GM12878 (cell line): Measurements from ENCODE around the gene SLCO3A1.

Source experiments
- BRCA1 ChIP-seq: IDR thresholded peaks from 2 replicates; pipeline ENCODE4 v1.6.1; 2011; ENCODE audit warnings: low read depth, low read length, improper control_type of control experiment
- CEBPB ChIP-seq, 2 experiments: fragments of 150-350 bp in 1 of 2; IDR thresholded peaks; 2 replicates each; pipeline ENCODE4 v1.6.1; 2012 to 2014; ENCODE audit warnings: low read depth in 2 of 2, low read length in 2 of 2, borderline replicate concordance in 1 of 2, inconsistent platforms in 1 of 2
- EP300 ChIP-seq, 2 experiments: fragments of 150-350 bp in 1 of 2; IDR thresholded peaks; 2 replicates each; pipeline ENCODE4 v1.6.1; 2011 to 2012; ENCODE audit warnings: low read depth in 2 of 2, low read length in 2 of 2, borderline replicate concordance in 1 of 2, improper control_type of control experiment in 1 of 2, inconsistent platforms in 1 of 2; ENCODE audit not compliant: control insufficient read depth in 1 of 2
- GABPA ChIP-seq: IDR thresholded peaks from 2 replicates; pipeline ENCODE4 v1.6.1; 2014; ENCODE audit warnings: antibody characterized with exemption, low read depth, mild to moderate bottlenecking, inconsistent platforms
- JUND ChIP-seq: IDR thresholded peaks from 2 replicates; pipeline ENCODE4 v1.6.1; 2012; ENCODE audit warnings: low read depth, mild to moderate bottlenecking, low read length, improper control_type of control experiment, moderate library complexity
- KDM1A ChIP-seq: fragments of 200-600 bp; sonication (generic); IDR thresholded peaks from 2 replicates; pipeline ENCODE4 v1.6.1; 2016; ENCODE audit warnings: borderline replicate concordance
- POLR2AphosphoS5 ChIP-seq: IDR thresholded peaks from 2 replicates; pipeline ENCODE4 v1.6.1; 2011; ENCODE audit warnings: mild to moderate bottlenecking, low read length, inconsistent platforms
- SIX5 ChIP-seq: IDR thresholded peaks from 2 replicates; pipeline ENCODE4 v1.6.1; 2011; ENCODE audit warnings: mild to moderate bottlenecking, low read depth, low read length, moderate library complexity; ENCODE audit not compliant: severe bottlenecking
- SUZ12 ChIP-seq: fragments of 200-600 bp; sonication (generic); IDR thresholded peaks from one replicate; pipeline ENCODE4 v1.6.1; 2018; ENCODE audit warnings: antibody characterized with exemption, mild to moderate bottlenecking; ENCODE audit not compliant: unreplicated experiment
- TAF1 ChIP-seq: IDR thresholded peaks from 2 replicates; pipeline ENCODE4 v1.6.1; 2011; ENCODE audit warnings: mild to moderate bottlenecking, low read depth, low read length, borderline replicate concordance
- TF ChIP-seq, protein P1 (sequence below), 3 experiments: IDR thresholded peaks in 2 of 3; conservative IDR thresholded peaks in 1 of 3; 2 replicates each; pipeline ENCODE4 v1.5.1; 2011; ENCODE audit warnings: low read depth in 3 of 3, low read length in 3 of 3, mild to moderate bottlenecking in 3 of 3, control low read depth in 2 of 3, moderate library complexity in 2 of 3, inconsistent platforms in 1 of 3, mixed read lengths in 1 of 3; ENCODE audit not compliant: control insufficient read depth in 2 of 3, insufficient read depth in 1 of 3; ENCODE audit errors: extremely low read depth in 1 of 3

DNA sequence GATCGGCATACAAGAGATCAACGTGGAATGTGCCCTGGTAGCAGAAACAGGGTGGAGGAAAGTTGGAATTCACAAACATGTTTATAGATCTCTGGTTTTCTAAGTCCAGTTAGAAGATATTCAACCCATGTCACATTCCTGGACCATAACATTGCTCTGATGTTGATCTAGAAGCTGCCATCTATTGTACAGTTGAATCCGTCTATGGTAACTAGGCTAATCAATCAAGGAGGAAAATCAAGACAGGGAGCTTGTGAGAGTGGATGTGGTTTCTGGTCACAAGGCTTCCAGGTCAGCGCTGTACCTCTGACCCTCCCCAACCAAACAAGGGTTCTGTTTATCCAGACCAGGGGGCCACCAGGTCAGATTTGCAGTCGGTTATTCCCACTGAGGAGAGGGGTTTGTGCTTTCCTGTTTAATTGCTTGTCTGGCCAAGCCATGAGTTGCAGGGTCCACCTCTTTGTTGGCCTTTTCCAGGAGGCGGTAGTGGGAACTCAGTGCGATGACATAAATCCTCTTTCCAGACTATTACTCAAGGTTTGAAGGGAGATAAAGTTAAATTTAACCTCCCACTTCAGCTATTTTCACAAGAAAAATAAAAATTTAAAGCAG lies 130.3 kb downstream of the SLCO3A1 start:
- TF ChIP-seq CEBPB (IDR thresholded peaks at IDR 0.05; ENCODE audit: borderline replicate concordance in 1 of 2, low read depth in 2 of 2, low read length in 2 of 2) (no peak), JUND (no peak), BRCA1 (no peak), TAF1 (no peak), POLR2AphosphoS5 (no peak), EP300 (IDR thresholded peaks at IDR 0.05; ENCODE audit: borderline replicate concordance in 1 of 2, control insufficient read depth in 1 of 2, low read depth in 2 of 2, low read length in 2 of 2) (no peak), GABPA (no peak), KDM1A (no peak), SIX5 (no peak), SUZ12 (no peak)
- TF ChIP-seq, protein P1, sequence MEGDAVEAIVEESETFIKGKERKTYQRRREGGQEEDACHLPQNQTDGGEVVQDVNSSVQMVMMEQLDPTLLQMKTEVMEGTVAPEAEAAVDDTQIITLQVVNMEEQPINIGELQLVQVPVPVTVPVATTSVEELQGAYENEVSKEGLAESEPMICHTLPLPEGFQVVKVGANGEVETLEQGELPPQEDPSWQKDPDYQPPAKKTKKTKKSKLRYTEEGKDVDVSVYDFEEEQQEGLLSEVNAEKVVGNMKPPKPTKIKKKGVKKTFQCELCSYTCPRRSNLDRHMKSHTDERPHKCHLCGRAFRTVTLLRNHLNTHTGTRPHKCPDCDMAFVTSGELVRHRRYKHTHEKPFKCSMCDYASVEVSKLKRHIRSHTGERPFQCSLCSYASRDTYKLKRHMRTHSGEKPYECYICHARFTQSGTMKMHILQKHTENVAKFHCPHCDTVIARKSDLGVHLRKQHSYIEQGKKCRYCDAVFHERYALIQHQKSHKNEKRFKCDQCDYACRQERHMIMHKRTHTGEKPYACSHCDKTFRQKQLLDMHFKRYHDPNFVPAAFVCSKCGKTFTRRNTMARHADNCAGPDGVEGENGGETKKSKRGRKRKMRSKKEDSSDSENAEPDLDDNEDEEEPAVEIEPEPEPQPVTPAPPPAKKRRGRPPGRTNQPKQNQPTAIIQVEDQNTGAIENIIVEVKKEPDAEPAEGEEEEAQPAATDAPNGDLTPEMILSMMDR (IDR thresholded peaks at IDR 0.05 in 2 of 3, conservative IDR thresholded peaks at IDR 0.05 in 1 of 3; ENCODE audit: control insufficient read depth in 2 of 3, extremely low read depth in 1 of 3, insufficient read depth in 1 of 3, low read depth in 3 of 3, low read length in 3 of 3): no peak
